ENCODE data around the gene DENND1B.

DNA sequence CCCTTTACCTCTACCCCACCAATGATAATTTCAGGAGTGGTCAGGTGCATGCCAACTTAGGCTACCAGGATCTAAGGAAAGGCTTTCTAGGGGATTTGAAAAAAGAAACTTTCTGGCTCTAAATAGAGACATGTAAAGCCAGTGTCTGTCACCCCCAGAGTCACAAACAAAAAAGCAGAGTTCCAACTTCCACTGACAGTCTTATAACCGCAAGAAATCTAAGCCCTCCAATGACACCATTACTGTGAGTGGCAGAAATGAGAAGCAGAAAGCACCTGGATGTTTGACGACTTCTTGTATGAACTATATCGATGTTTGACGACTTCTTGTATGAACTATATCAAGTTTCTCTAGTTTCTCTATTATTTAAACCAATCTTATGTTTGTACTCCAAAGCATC is 6.0 kb downstream of the DENND1B start:
- TF ChIP-seq, protein P1, sequence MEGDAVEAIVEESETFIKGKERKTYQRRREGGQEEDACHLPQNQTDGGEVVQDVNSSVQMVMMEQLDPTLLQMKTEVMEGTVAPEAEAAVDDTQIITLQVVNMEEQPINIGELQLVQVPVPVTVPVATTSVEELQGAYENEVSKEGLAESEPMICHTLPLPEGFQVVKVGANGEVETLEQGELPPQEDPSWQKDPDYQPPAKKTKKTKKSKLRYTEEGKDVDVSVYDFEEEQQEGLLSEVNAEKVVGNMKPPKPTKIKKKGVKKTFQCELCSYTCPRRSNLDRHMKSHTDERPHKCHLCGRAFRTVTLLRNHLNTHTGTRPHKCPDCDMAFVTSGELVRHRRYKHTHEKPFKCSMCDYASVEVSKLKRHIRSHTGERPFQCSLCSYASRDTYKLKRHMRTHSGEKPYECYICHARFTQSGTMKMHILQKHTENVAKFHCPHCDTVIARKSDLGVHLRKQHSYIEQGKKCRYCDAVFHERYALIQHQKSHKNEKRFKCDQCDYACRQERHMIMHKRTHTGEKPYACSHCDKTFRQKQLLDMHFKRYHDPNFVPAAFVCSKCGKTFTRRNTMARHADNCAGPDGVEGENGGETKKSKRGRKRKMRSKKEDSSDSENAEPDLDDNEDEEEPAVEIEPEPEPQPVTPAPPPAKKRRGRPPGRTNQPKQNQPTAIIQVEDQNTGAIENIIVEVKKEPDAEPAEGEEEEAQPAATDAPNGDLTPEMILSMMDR (IDR thresholded peaks at IDR 0.05 in 2 of 3, conservative IDR thresholded peaks at IDR 0.05 in 1 of 3; ENCODE audit: borderline replicate concordance in 1 of 3, insufficient read depth in 1 of 3, low read depth in 2 of 3, low read length in 2 of 3), result no peak
- TF ChIP-seq POLR2A (IDR thresholded peaks at IDR 0.05; ENCODE audit: borderline replicate concordance, extremely low read depth, insufficient read depth, insufficient read length), result no peak
- TF ChIP-seq, protein P2, sequence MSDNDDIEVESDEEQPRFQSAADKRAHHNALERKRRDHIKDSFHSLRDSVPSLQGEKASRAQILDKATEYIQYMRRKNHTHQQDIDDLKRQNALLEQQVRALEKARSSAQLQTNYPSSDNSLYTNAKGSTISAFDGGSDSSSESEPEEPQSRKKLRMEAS (IDR thresholded peaks at IDR 0.05), result no peak
- TF ChIP-seq EZH2 (IDR thresholded peaks at IDR 0.05), result no peak
- TF ChIP-seq FOSL1 (IDR thresholded peaks at IDR 0.05; ENCODE audit: low read depth), result no peak
- TF ChIP-seq JUND (IDR thresholded peaks at IDR 0.05), result no peak
- TF ChIP-seq, protein P3, sequence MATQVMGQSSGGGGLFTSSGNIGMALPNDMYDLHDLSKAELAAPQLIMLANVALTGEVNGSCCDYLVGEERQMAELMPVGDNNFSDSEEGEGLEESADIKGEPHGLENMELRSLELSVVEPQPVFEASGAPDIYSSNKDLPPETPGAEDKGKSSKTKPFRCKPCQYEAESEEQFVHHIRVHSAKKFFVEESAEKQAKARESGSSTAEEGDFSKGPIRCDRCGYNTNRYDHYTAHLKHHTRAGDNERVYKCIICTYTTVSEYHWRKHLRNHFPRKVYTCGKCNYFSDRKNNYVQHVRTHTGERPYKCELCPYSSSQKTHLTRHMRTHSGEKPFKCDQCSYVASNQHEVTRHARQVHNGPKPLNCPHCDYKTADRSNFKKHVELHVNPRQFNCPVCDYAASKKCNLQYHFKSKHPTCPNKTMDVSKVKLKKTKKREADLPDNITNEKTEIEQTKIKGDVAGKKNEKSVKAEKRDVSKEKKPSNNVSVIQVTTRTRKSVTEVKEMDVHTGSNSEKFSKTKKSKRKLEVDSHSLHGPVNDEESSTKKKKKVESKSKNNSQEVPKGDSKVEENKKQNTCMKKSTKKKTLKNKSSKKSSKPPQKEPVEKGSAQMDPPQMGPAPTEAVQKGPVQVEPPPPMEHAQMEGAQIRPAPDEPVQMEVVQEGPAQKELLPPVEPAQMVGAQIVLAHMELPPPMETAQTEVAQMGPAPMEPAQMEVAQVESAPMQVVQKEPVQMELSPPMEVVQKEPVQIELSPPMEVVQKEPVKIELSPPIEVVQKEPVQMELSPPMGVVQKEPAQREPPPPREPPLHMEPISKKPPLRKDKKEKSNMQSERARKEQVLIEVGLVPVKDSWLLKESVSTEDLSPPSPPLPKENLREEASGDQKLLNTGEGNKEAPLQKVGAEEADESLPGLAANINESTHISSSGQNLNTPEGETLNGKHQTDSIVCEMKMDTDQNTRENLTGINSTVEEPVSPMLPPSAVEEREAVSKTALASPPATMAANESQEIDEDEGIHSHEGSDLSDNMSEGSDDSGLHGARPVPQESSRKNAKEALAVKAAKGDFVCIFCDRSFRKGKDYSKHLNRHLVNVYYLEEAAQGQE (IDR thresholded peaks at IDR 0.05; ENCODE audit: low read depth), result no peak
- no peak for TF ChIP-seq YY1 (IDR thresholded peaks at IDR 0.05; ENCODE audit: extremely low read depth, insufficient replicate concordance, low read depth, low read length)
- no peak for TF ChIP-seq TCF7L2 (IDR thresholded peaks at IDR 0.05; ENCODE audit: borderline replicate concordance, extremely low read depth, insufficient read depth, insufficient read length)
- no peak for TF ChIP-seq RAD21 (IDR thresholded peaks at IDR 0.05; ENCODE audit: low read depth)
- no peak for TF ChIP-seq ELF1 (IDR thresholded peaks at IDR 0.05; ENCODE audit: borderline replicate concordance, low read depth)
- no peak for TF ChIP-seq SP1 (IDR thresholded peaks at IDR 0.05; ENCODE audit: low read depth)
- no peak for TF ChIP-seq POLR2AphosphoS5 (IDR thresholded peaks at IDR 0.05; ENCODE audit: low read depth, low read length)
- TF ChIP-seq EZH2phosphoT487 (IDR thresholded peaks at IDR 0.05; ENCODE audit: borderline replicate concordance), result no peak

Data from HCT116 (cell line).